Osteocyte (in vitro differentiated cells): ENCODE results near the gene NOC2L. TPM values are rescaled to one million over a fixed set of nuclear protein-coding genes. Genes with fewer than 3 reads are reported as not detected.

Experiments used
- DNase-seq: peaks from one replicate; pipeline ENCODE4 v3.0.0; 2021; ENCODE audit warnings: mixed read lengths; ENCODE audit not compliant: unreplicated experiment; ENCODE audit errors: extremely low spot score
- H3K27ac Mint-ChIP-seq: one replicate; pipeline ENCODE4 v1.8.0; 2021; ENCODE audit warnings: mild to moderate bottlenecking, mixed read lengths; ENCODE audit not compliant: unreplicated experiment
- H3K27me3 Mint-ChIP-seq: one replicate; pipeline ENCODE4 v1.8.0; 2021; ENCODE audit warnings: mixed read lengths; ENCODE audit not compliant: unreplicated experiment
- H3K36me3 Mint-ChIP-seq: one replicate; pipeline ENCODE4 v1.8.0; 2021; ENCODE audit warnings: mixed read lengths; ENCODE audit not compliant: unreplicated experiment
- H3K4me1 Mint-ChIP-seq: one replicate; pipeline ENCODE4 v1.8.0; 2021; ENCODE audit warnings: mixed read lengths; ENCODE audit not compliant: unreplicated experiment
- H3K4me3 Mint-ChIP-seq: one replicate; pipeline ENCODE4 v1.8.0; 2021; ENCODE audit warnings: mild to moderate bottlenecking, moderate library complexity, mixed read lengths; ENCODE audit not compliant: unreplicated experiment
- H3K9me3 Mint-ChIP-seq: one replicate; pipeline ENCODE4 v1.8.0; 2021; ENCODE audit warnings: mixed read lengths; ENCODE audit not compliant: unreplicated experiment
- total RNA-seq: library from RNA; stranded (reverse); gene quantifications from 2 replicates; pipeline ENCODE4 v1.2.1, GENCODE V29; 2021
- TF ChIP-seq, protein P1 (sequence below): fragments of 200-600 bp; sonication (generic); IDR thresholded peaks from 2 replicates; pipeline ENCODE4 v1.5.0; 2021; ENCODE audit warnings: antibody characterized with exemption, mild to moderate bottlenecking, moderate library complexity

The NOC2L gene
- total RNA-seq, 1 donor from 2014 or later, result 60.5 TPM

- no peak overlapping the region for H3K27ac Mint-ChIP-seq
- no peaks in the 10 kb centered on the region for H3K36me3 Mint-ChIP-seq
- no peak for DNase-seq
- TF ChIP-seq, protein P1, sequence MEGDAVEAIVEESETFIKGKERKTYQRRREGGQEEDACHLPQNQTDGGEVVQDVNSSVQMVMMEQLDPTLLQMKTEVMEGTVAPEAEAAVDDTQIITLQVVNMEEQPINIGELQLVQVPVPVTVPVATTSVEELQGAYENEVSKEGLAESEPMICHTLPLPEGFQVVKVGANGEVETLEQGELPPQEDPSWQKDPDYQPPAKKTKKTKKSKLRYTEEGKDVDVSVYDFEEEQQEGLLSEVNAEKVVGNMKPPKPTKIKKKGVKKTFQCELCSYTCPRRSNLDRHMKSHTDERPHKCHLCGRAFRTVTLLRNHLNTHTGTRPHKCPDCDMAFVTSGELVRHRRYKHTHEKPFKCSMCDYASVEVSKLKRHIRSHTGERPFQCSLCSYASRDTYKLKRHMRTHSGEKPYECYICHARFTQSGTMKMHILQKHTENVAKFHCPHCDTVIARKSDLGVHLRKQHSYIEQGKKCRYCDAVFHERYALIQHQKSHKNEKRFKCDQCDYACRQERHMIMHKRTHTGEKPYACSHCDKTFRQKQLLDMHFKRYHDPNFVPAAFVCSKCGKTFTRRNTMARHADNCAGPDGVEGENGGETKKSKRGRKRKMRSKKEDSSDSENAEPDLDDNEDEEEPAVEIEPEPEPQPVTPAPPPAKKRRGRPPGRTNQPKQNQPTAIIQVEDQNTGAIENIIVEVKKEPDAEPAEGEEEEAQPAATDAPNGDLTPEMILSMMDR, result no peak
- peaks cover 21% of the 10 kb centered on the region for H3K4me1 Mint-ChIP-seq
- H3K4me3 Mint-ChIP-seq, result no peak overlapping the region
- H3K9me3 Mint-ChIP-seq, result no peaks in the 10 kb centered on the region
- peaks cover 23% of the 10 kb centered on the region for H3K27me3 Mint-ChIP-seq
Measured at GRCh38 chr1:918353-918752, 40.7 kb downstream of the NOC2L start.

- peaks cover 17% of the 10 kb centered on the region for H3K4me1 Mint-ChIP-seq
- no peak overlapping the region for H3K27ac Mint-ChIP-seq
- no peak for DNase-seq
Measured at GRCh38 chr1:917466-918091, 41.5 kb downstream of the NOC2L start.

DNA sequence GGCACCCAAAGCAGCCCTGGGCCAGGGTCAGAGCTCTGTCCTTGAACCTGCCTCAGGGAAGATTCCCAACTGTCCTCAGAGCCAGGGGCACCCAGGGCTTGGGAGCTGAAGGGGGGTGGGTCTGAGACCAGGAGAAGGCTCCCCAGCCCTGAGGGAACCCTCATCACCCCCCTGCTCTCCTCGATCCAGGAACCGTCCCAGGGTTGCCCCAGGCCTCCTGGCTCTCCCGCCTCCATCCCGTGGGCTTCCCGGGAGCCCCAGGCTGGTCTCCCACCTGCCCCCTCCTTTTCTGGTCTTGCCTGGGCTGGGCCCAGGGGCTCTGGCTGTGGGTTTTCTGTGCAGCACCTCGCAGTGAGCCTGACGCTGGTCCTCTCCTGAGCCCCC is 42.0 kb downstream of the NOC2L start:
- Mint-ChIP-seq H3K9me3 (no peaks in the 10 kb centered on the region), H3K27me3 (peaks cover 30% of the 10 kb centered on the region), H3K4me3 (no peak overlapping the region), H3K27ac (no peak overlapping the region), H3K36me3 (no peaks in the 10 kb centered on the region), H3K4me1 (peaks cover 14% of the 10 kb centered on the region)
- TF ChIP-seq, protein P1, result no peak
- DNase-seq, result no peak

More at GRCh38 chr1:917466-918091, 41.5 kb downstream of the NOC2L start:
- no peak overlapping the region for H3K4me3 Mint-ChIP-seq
- H3K27me3 Mint-ChIP-seq, result peaks cover 27% of the 10 kb centered on the region
- TF ChIP-seq, protein P1, result no peak
- no peaks in the 10 kb centered on the region for H3K9me3 Mint-ChIP-seq
- no peaks in the 10 kb centered on the region for H3K36me3 Mint-ChIP-seq

GRCh38 chr1:916173-917075 is 42.6 kb downstream of the NOC2L start:
- Mint-ChIP-seq H3K27me3 (peaks cover 30% of the 10 kb centered on the region), H3K27ac (no peak overlapping the region), H3K4me3 (no peak overlapping the region), H3K36me3 (no peaks in the 10 kb centered on the region), H3K4me1 (peaks cover 11% of the 10 kb centered on the region), H3K9me3 (no peaks in the 10 kb centered on the region)
- TF ChIP-seq, protein P1, result no peak
- no peak for DNase-seq
